Stimulated activated CD8-positive, alpha-beta memory T cell treated with anti-CD3 and anti-CD28 coated beads, Interleukin-15, amount 100 ng/mL, for 4 hours (primary cell): Measurements from ENCODE around the gene BAD.

Source experiments
- DNase-seq, 2 donors: peaks; one replicate each; pipeline ENCODE4 v3.0.0-alpha.2; 2020; ENCODE audit warnings: low read depth in 2 of 2

BAD gene

DNA sequence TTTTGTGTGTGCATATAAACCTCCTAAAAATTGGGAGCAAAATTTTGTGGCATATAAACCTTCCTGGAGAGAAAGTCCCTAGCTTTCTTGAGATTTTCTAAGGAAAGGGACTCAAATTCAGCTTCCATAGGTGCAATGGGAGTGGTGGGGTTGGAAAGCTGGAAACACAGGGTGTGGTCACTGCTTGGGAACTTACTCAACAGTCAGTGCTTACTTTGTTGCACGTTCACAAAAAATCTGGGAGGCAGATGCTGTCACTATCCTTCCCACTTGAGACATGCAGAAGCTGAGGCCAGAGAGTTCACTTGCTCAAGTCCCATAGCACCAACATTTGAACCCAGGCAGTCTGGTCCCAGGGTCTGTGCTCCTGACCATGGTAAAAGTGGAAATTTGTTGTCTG is 11.8 kb upstream of the BAD start:
- no peak for DNase-seq

DNA sequence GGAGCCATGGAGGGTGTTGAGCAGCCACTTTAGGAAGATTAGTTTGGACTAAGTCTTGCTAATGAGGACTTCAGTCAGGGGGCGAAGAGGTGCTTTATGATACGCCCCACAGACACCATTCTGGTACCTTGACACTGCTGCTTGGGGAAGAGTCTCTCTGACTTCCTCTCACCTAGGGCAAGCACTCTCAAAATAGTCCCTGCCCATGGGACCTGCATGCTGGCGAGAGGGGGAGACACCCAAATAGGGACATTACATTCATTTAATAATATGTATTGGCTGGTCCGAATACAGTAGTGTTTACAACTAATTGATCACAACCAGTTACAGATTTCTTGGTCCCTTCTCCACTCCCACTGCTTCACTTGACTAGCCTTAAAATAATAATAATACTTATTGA is 11.3 kb upstream of the BAD start:
- DNase-seq = no peak

DNA sequence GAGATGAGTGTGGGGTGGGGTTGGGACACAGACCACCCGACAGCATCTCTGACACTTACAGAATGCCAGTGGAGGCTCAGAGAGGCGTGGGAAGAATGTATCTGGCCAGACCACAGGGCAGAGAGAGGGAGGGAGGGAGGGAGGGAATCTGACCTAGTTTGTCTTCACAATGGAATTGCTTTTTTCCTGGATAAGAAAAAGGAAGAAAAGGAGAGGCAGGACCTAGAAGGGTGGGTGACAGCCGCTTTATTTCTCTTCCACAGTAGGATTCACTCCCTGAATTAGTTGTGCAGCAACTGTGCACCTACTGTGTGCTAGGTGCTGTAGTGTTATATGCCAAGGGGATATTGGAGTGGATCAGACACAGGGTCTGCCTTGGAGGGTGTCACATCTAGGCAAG is 10.3 kb upstream of the BAD start:
- no peak for DNase-seq

DNA sequence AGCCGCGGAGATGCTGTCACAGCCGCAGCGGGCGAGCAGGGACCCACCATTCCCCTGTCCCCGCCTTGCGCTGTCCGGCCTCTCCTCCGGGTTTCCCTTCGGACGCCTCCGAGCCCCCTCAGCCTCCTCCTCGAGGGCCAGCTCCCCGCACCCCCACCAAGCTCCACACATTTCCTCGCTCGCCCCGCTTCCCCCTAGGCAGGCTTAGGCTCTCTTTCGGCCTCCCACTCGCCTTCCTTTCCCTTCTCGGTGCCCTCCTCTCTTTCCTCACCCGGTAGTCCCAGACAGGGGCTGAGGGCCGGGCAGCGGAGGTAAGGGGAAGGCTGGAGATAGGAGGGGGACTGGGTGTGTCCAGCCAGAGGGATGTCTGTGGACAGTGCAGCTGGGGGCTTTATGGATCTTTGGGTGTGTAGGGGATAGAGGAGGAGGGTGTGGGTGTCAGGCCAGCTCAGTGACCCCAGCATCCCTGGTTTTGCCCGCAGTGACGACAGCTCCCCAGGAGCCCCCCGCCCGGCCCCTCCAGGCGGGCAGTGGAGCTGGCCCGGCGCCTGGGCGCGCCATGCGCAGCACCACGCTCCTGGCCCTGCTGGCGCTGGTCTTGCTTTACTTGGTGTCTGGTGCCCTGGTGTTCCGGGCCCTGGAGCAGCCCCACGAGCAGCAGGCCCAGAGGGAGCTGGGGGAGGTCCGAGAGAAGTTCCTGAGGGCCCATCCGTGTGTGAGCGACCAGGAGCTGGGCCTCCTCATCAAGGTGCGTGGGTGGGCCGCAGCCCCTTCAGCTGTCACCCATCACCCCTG is 8.2 kb upstream of the BAD start:
- DNase-seq = no peak

DNA sequence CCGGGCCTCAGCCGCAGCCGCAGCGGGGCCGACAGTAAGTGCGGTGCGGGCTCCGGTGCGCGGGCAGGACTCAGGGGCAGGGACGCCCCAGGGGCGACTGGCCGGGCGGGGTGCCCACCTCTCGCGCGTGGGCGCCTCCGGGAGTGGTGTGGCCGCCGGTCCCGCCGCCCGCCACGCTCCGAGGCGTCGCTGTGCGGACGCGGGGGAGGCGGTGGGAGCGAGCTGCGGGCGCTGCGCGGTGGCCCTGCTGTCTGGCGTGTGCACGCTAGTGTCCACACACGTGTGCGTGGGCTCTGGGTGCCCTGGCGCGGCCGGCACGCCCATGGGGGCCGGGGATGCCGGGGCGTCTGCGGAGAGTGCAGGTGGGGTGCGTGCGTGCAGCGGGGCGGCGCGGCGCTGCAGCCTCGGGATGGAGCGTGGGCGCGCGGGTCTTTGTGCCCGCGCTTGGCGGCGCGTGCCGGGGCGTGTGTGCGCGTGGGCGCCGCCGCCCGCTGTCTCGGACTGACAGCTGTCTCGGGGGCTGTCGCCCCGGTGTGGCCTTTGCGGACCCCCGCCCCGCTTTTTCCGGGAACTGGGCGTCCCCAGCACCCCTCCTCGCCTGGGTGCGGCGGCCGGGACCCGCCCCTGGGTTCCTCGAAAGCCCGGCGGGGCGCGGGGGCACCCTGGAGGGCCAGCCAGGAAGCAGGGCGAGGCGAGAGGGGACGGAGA is 7.4 kb upstream of the BAD start:
- DNase-seq = no peak

DNA sequence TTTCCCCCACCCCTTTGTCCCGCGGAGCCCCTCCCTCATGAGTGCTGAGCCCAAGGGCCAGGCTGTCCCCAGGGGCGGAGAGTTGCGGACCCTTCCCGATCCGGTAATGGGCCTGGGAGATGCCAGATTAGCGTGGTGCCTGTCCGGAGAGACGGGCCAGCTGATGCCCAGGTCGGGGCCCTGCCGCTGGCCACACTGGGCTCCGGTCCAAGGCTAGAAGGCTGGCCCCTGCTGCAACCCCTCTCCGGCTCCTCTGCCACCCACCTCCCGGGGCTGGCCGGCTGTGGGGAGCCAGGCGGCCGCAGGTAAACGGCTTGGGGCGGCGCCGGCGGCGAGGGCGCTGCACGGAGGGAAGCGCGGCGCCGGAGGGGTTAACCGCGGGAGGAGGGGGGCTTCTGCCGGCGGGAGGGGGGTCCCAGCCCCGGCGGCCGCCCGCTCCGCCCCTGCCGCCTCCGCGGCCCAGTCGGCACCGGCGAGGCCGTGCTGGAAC is 6.8 kb upstream of the BAD start, which contains the start of gene KCNK4:
Gene KCNK4 (plus strand): TSS at position 41 of the 490 bp plus-strand sequence. CDS start 1,717 bp downstream, outside the sequence.
- no peak for DNase-seq

DNA sequence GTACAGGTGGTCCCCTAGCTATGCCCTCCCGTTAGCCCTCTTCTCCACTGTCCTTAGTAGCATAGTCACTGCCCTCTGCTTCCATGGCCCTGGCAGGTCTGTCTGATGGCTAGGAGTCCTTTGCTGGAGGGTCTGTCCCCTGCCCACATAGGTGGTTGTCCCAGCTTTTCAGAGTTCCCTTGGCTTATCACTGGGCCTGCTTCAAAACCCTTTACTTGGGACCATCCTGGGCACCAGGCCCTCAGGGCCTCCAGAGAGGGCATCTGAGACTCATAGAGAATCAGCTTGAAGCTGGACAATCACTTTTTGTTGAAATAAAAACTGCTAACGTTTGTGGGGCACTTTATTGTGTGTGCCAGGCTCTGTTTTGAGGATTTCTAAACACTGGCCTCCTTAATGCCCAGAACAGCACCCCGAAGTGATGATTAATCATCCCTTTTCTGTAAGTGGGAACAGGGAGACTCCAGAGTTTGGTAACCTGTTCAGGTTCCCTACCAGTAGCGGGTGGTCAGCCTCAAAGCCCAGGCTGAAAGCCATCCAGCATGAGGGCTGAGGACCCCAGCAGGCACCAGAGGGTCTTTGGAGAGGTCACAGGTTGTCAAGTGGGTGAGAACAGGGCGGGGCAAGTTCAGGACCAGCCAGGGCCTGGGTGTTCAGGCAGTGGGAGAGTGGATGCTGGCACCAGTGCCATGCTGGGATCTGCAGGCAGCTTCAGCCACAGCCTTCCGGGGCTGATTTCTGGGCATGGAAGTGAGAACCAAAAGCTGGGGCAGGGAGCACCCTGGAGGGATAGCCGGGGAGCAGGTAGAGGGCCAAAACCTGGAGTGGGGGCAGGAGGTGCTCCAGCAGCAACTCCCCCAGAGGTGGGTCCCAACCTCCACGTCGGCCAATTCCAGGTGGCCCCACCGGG is 6.1 kb upstream of the BAD start:
- no peak for DNase-seq

DNA sequence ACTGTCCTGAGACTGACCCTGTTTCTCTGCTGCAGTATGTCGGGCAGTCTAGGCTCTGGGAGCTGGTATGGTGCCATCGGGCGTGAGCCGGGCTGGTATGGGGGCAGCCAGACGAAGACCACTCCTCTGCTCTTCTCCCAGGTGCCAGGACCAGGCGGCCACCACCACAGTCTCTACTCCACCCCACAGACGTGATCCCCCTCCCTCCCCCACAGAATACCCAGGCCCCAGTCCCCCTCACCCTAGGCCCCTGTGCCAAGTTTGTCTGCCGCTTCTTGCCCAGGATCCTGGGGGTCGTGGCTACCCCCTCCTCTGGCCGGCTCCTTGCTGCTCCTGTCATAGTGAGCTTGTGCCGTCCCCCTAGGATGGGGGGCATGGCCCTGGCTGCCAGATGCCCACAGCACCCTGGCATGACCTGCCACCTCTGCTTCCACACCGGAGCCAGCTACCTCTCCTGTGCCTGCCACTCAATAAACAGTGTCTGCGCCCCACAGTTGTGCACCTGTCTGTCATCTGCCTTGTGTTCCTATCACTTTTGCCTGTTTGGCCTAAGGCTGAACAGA is 4.6 kb upstream of the BAD start:
- DNase-seq = no peak

DNA sequence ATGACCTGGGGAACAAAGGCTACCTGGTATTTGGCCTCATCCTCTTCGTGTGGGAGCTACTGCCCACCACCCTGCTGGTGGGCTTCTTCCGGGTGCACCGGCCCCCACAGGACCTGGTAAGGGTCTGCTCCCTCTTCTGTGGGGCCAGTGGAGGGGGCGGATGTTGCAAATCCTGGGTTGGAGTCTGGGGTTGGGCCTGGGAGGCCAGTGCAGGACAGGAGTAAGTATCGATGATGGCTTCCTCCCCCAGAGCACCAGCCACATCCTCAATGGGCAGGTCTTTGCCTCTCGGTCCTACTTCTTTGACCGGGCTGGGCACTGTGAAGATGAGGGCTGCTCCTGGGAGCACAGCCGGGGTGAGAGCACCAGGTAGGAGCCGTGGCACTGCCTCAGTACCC is 3.9 kb upstream of the BAD start:
- DNase-seq = no peak

DNA sequence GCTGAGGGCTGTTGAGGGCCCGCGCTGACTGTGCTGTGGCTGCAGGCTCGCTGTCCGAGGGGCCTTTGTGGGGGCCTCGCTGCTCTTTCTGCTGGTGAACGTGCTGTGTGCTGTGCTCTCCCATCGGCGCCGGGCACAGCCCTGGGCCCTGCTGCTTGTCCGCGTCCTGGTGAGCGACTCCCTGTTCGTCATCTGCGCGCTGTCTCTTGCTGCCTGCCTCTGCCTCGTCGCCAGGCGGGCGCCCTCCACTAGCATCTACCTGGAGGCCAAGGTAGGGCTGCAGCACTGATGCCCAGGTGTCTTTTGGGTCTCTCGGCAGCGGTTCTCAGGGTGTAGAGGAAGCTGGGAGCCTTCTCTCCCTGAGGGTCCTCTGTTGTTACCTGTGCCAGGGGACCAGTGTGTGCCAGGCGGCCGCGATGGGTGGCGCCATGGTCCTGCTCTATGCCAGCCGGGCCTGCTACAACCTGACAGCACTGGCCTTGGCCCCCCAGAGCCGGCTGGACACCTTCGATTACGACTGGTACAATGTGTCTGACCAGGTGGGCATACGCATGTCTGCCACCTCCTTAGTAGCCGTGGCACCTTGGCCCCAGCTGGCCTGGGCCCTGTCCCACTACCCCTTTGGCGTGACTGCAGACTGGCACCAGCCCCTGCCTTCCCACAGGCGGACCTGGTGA is 3.3 kb upstream of the BAD start:
- DNase-seq = no peak

DNA sequence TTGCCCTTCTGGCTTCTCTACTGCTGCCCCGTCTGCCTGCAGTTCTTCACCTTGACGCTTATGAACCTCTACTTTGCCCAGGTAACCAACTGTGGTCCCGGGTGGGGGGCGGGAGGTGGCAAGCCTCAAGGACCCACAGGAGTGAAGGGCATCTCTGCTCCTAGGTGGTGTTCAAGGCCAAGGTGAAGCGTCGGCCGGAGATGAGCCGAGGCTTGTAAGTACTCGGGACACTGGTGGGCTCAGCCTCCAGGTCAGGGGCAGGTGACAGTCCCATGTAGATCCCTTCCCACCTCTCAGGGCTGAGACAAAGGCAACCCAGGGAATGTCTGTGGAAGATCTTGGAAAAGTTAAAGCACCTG is 2.3 kb upstream of the BAD start:
- no peak for DNase-seq

DNA sequence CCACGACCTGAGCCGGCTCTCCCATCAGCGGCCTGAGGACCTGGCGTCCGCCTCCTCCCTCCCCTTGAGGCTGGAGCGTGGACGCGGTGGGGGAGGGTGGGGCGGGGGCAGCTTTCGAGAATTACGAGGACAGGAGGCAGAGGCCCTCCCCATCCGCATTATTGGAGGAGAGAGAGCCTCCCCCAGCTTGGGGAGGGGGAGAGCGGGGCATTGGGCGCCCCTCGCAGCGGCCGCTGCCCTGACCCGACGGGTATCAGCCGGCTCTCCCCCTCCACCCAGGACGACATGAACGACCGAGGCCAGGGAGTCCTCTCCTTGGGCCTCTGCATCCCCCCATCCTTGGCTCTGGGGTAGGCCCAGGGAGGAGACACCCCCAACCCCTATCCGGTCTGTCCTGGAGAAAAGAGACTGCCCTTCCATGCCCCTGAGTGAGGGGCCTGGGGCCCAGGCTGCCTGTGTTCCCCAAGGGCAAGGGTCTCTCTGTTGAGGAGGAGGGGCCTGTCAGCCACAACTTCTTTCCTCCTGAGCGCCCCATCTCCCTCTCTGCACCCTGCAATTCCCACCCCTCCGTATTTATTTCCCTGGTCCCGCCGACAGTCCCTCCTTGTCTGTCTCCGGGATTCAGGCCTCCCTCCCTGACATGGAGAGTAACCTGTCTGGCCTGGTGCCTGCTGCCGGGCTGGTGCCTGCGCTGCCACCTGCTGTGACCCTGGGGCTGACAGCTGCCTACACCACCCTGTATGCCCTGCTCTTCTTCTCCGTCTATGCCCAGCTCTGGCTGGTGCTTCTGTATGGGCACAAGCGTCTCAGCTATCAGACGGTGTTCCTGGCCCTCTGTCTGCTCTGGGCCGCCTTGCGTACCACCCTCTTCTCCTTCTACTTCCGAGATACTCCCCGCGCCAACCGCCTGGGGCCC is 1.7 kb upstream of the BAD start:
- DNase-seq = no peak

DNA sequence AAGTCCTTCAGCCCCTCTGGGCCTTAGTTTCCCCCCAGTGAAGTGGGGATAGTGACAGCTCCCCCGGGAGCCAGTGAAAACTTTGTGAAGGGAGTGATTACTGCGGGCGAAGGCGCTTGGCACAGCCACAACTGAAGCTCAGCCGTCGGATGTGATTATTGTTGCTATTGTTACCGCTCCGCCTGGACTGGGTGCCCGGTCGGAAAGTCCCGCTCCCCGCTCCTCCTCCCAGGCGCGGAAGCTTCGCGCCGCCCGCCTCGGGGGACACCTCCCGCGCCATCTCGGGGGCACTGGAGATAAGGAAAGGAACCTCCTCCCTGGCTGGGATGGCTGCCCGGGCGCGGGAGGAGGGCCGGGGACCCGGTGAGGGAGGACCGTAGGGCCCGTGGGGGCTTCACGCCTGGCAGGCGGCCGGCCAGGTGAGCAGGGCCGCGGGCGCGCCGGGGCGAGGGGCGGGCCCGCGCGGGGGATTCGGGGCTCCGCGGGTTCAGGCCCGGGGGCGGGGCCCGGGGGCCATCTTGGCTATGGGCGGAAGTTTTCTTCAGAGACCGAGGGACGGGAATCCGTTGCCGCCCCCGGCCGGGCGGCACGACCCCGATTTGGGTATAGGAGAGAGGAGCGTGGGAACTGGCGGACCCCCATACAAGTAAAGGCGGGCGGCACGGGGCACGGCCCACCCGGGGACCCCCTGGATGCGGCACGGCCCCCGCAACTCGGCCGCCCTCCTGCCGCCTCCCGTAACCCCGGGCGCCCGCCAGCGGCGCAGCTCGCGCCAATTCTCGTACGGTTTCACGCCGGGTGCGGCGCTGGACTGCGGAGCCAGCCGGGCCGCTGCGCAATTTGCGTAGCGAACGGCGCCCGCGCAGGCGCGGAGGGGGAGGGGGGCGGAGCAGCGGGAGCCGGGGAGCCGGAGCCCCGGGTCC is 758 bp upstream of the BAD start, which contains the start of gene GPR137:
Gene GPR137 (plus strand): TSS at position 887 of the 923 bp plus-strand sequence. CDS start 677 bp downstream, outside the sequence.
- DNase-seq = peak; percentile 82 to 85

DNA sequence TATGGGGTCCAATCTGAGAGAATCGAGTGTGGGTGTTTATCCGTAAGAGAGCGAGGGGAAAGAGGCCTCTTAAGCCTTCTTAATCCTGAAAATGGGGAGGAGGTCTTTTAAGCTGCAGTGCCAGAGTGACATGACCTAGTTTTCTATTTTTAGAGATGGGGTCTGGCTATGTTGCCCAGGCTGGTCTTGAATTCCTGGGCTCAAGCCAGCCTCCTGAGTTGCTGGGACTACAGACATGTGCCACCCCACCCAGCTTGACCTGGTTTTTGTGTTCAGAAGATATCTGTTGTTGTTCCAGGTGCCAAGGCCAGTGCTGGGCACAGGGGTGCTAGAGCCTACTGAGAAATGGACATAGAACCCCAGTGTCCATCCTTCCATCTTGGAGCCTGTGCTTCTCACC is 1.4 kb downstream of the BAD start:
- DNase-seq = no peak

DNA sequence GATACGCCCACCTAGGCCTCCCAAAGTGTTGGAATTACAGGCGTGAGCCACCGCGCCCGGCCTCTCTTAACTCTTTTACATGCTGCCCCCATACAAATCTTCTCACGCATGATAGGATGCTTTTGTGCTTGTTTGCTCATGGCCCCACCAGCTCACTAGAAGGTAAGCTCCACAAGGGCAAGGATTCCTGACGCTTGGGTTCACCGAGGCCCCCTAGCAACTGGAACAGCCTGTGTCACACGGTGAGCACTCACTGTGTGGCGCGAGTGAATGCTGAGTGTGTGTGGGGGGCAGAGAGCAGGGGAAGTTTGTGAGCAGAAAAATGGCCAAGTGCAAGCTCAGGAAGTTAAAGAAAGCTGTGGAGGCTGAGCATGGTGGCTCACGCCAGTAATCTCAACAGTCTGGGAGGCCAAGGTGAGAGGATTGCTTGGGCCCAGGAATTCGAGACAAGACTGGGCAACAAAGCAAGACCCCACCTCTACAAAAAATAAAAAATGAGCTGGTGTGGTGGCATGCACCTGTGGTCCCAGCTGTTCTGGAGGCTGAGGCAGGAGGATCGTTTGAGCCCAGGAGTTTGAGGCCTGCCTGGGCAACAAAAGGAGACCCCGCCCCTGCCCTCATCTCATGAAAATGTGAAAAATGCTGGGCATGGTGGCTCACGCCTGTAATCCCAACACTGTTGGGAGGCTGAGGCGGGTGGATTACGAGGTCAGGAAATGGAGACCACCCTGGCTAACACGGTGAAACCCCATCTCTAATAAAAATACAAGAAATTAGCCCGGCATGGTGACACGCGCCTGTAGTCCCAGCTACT is 2.3 kb downstream of the BAD start:
- DNase-seq = no peak

DNA sequence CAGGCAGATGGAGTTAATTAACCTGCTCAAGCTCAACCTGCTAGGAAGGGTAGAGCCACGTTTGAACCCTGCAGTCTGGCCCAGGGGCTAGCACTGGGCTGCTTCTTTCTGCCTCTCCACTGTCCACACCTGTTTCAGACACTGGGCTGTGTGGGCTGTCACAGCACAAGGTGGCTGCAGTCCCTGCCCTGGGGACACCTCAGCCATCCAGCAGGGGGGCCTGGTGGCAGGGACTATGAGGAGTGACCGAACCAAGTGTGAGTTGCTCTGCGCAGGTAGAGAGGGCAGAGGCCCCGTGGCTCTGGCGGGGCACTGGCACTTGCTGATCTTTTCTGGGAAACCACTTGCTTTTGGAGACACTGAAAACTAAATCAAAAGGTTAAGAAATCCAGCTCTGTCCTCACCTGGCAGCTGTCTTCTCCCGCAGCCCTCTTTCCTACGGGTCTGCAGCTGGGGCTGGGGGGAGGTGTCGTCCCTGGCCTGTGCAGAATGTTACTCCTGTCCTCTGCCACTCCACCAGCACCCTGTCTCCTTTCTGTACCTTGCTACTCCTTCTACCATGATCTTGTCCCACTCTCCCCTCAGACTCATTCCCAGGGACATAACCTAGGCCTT is 5.8 kb downstream of the BAD start:
- no peak for DNase-seq

DNA sequence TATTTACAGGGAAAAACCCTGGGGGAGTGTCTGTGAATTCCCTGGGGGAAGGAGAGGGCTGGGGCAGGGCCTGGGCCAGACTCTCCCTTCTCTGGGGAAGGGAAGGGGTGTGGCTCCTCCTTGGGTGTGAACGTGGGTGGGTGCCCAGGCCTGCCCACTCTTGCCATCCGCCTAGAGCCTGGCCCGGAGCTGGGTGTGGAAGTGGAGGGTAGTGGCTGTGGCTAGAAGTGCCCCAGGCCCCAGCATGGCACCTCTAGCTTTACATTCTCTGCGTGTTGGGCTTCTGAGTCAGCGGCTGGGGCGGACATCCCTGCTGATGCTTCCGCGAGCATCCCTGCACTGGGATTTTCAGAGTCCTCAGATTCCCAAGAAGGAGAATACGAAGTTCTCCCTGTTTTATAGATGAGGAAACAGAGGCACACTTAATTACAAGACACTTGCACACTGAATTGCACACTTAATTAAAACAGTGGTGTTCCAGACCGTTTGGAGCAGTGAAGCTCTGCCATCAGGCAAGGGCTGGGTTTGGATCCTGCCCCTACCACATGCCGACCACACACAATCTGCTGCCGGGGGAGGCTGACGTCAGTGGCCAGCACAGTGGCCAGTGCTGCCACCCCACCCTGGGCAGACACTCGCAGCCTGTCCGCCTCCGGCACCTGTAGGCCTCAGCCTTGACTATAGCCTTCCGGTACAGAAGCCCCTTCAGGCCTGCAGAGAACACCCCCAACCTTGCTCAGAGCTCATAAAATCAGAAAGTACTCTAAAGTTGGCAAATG is 7.6 kb downstream of the BAD start:
- DNase-seq = no peak
